LNCaP clone FGC (cell line): Measurements from ENCODE around the gene PKN1.

Source experiments
- DNase-seq: peaks from one replicate; pipeline ENCODE4 v3.0.0-alpha.2; 2011; ENCODE audit warnings: low read depth
- H3K4me3 ChIP-seq: 2 replicates; pipeline ENCODE4 v1.5.1; 2011; ENCODE audit warnings: mild to moderate bottlenecking, low read depth, low read length, control low read depth
- TF ChIP-seq, protein P1 (sequence below): IDR thresholded peaks from 2 replicates; pipeline ENCODE4 v1.5.1; 2012; ENCODE audit warnings: mild to moderate bottlenecking; ENCODE audit not compliant: control insufficient read depth, insufficient read depth; ENCODE audit errors: extremely low read depth

The PKN1 gene

GRCh38 chr19:14494411-14494810 is 61.3 kb downstream of the PKN1 start:
- peak overlapping the region; percentile 85 for H3K4me3 ChIP-seq
- DNase-seq, result no peak
- TF ChIP-seq, protein P1, sequence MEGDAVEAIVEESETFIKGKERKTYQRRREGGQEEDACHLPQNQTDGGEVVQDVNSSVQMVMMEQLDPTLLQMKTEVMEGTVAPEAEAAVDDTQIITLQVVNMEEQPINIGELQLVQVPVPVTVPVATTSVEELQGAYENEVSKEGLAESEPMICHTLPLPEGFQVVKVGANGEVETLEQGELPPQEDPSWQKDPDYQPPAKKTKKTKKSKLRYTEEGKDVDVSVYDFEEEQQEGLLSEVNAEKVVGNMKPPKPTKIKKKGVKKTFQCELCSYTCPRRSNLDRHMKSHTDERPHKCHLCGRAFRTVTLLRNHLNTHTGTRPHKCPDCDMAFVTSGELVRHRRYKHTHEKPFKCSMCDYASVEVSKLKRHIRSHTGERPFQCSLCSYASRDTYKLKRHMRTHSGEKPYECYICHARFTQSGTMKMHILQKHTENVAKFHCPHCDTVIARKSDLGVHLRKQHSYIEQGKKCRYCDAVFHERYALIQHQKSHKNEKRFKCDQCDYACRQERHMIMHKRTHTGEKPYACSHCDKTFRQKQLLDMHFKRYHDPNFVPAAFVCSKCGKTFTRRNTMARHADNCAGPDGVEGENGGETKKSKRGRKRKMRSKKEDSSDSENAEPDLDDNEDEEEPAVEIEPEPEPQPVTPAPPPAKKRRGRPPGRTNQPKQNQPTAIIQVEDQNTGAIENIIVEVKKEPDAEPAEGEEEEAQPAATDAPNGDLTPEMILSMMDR, result no peak

DNA sequence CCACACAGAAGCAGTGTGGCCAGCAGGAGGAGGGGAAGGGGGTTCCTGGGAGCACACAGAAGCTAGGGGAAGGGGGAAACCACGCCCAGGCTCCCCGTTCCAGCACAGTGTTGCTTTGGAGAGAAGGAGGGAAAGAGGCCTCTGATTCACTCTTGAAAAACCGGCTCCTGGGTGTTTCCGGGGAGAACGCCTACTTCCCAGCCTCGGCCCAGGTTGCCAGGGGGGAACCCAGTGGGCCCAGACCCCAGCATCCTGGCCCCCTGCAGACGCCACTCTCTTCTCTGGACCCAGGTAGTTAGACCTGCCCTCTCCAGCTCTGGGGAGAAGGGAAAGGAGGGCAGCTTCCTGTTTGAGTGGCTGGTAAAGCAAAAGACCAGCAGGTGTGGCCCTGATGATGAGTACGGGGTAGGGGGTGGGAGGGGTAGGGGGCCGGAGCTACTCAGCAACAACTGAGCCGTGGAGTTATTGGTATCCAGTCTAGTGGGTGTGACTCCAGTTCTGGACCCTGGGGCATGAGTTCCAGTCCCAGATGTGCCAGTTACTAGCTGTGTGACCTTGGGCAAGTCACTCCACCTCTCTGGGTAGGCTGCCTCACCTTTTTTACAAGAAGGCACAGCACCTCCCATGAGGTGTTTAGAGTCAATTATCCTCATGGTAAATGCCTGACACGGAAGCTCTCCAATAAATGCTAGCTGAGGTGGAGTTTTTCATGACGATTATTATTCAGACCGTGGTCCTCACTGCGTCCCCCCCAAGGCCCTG is 62.0 kb downstream of the PKN1 start:
- H3K4me3 ChIP-seq, result peak overlapping the region; percentile 85
- TF ChIP-seq, protein P1, result no peak
- DNase-seq, result no peak

- peak overlapping the region; percentile 85 for H3K4me3 ChIP-seq
- DNase-seq, result no peak
- TF ChIP-seq, protein P1, result no peak
Observed at GRCh38 chr19:14495672-14496028, 62.5 kb downstream of the PKN1 start.

- DNase-seq, result peak; percentile 97
- peak within 1 kb of the TSS; percentile 85 for H3K4me3 ChIP-seq
- TF ChIP-seq, protein P1, result no peak
Observed at GRCh38 chr19:14496029-14496833, 63.1 kb downstream of the PKN1 start, which contains the start of gene GIPC1. Gene GIPC1 (minus strand): TSS chr19:14496127. CDS start chr19:14482976, 13,151 bp downstream.

DNA sequence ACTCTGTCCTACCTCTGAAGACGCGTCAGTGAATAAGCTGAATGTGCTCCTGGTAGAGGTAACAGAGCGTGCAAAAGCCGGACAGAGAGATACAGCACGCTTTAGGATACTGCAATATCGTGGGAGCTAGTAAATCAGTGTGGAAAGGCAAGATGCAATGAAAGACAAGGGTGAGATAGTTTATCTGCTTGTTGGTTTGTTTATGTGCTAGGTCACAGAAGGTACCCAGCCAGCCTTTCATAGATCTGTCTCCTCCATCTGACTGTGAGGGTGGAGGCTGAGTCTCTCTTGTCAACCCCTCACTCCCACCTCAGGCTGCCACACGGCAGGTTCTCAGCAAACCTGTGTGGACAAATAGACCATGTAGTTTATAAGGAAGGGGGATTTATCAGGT is 63.7 kb downstream of the PKN1 start:
- DNase-seq, result no peak
- TF ChIP-seq, protein P1, result no peak

DNA sequence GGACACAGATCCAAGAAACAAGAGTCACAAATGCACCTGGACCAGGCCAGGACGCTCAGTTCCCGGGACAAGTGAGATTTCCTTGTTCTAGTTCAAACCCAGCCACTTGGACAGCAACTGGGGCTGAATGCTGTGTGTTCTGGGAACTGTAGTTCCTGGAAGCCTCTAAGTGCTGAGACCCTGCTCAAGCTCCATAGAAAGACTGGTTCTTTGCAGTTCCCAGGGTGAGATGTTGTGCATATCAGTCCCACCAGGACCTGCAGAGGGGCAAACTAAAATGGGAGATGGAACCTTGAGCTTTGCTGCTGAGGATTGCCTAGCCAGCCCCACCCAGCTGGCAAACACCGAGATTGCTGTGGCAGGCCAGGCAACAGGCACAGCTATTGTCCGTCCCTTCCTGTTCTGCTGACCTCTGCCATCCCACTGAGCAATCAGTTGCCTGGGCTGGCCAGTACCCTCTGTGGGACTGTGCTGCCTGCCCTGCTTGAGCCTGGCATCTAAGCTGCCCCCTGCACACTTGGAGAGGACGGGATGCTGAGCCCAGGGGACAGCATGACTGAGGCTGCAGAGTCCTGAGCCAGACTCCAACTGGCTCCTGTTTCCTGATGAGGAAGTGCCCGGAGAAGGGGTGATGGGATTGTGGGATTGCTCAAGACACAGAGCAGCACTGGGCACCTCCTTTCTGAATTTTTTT is 64.3 kb downstream of the PKN1 start:
- no peak overlapping the region for H3K4me3 ChIP-seq
- DNase-seq, result no peak
- TF ChIP-seq, protein P1, result no peak

More for the DNA sequence above, 63.7 kb downstream of the PKN1 start:
- H3K4me3 ChIP-seq, result no peak overlapping the region
